Activated CD4-positive, alpha-beta T cell treated with anti-CD3 and anti-CD28 coated beads for 36 hours (primary cell): ENCODE results near the gene OR14A2. TPM values are rescaled to one million over a fixed set of nuclear protein-coding genes. Genes with fewer than 3 reads are reported as not detected.
"Not testable (repeated sequence)": the region's sequence is repeated elsewhere in the genome, so short reads cannot be mapped to it uniquely, and the experiment has no call there.

Experiments
- ATAC-seq: fragments of 200-7000 bp; cut with Tn5 transposase; one replicate; pipeline ENCODE4 v1.10.0; 2021; ENCODE audit warnings: mild to moderate bottlenecking, moderate library complexity
- CTCF ChIA-PET: fragments of 350-600 bp; sonication (Branson Sonifier 250); formaldehyde crosslinking; loops from one replicate; lab custom pipeline; 2021; ENCODE audit warnings: antibody characterized with exemption; lab: Charles Lee
- POLR2A ChIA-PET: fragments of 350-600 bp; sonication (Branson Sonifier 250); formaldehyde crosslinking; loops from one replicate; lab custom pipeline; 2021; ENCODE audit warnings: antibody characterized with exemption, inconsistent platforms; lab: Charles Lee
- DNase-seq: peaks from one replicate; pipeline ENCODE4 v3.0.0-alpha.2; 2020
- H3K27ac Mint-ChIP-seq: one replicate; pipeline ENCODE4 v1.8.0; 2021; ENCODE audit warnings: mixed read lengths
- H3K27me3 Mint-ChIP-seq: one replicate; pipeline ENCODE4 v1.8.0; 2021; ENCODE audit warnings: mixed read lengths
- H3K36me3 Mint-ChIP-seq: one replicate; pipeline ENCODE4 v1.8.0; 2021; ENCODE audit warnings: low read depth, mixed read lengths
- H3K4me1 Mint-ChIP-seq: one replicate; pipeline ENCODE4 v1.8.0; 2021; ENCODE audit warnings: mixed read lengths
- H3K4me3 Mint-ChIP-seq: one replicate; pipeline ENCODE4 v1.8.0; 2021; ENCODE audit warnings: mild to moderate bottlenecking, moderate library complexity, mixed read lengths
- H3K9me3 Mint-ChIP-seq: one replicate; pipeline ENCODE4 v1.8.0; 2021; ENCODE audit warnings: low read depth, mixed read lengths
- intact Hi-C, 2 experiments: fragments of 100-400 bp; cut with DNase I in 1 of 2; cut with micrococcal nuclease in 1 of 2; formaldehyde crosslinking; loops; one replicate each; pipeline versions ENCODE4 v1.14.2 to v1.15.1; 2022 to 2024; cut with DNase I, micrococcal nuclease
- total RNA-seq, 2 experiments: library from RNA; stranded (reverse); gene quantifications; one replicate each; pipeline ENCODE4 v1.2.3, GENCODE V29; 2021

OR14A2 gene
- total RNA-seq = not detected

- Mint-ChIP-seq H3K36me3 (no peaks in the 10 kb centered on the region), H3K27me3 (peaks cover 2% of the 10 kb centered on the region), H3K4me3 (no peak within 1 kb of the TSS), H3K4me1 (no peaks in the 10 kb centered on the region), H3K9me3 (peaks cover 11% of the 10 kb centered on the region), H3K27ac (no peak within 1 kb of the TSS)
- intact Hi-C loops = no loop called here
- ChIA-PET POLR2A (no interaction called here), CTCF (no interaction called here)
- no peak for ATAC-seq
- no peak for DNase-seq
Observed at GRCh38 chr1:247748041-247748440, at the start of gene OR14A2. Gene OR14A2, minus strand, starts transcription at chr1:247748141.

- ATAC-seq = no peak
- no peak for DNase-seq
- H3K4me1 Mint-ChIP-seq = no peaks in the 10 kb centered on the region
- ChIA-PET CTCF (no interaction called here), POLR2A (no interaction called here)
- H3K27me3 Mint-ChIP-seq = peaks cover 6% of the 10 kb centered on the region
- peaks cover 4% of the 10 kb centered on the region for H3K9me3 Mint-ChIP-seq
- intact Hi-C loops = no loop called here
- no peaks in the 10 kb centered on the region for H3K36me3 Mint-ChIP-seq
- H3K4me3 Mint-ChIP-seq = no peak overlapping the region
- H3K27ac Mint-ChIP-seq = no peak overlapping the region
Observed at GRCh38 chr1:247797518-247797917, 49.6 kb upstream of the OR14A2 start.

GRCh38 chr1:247769603-247770002 lies 21.7 kb upstream of the OR14A2 start:
- DNase-seq (no peak), ATAC-seq (no peak)
- H3K4me3 Mint-ChIP-seq = no peak overlapping the region
- intact Hi-C loops = no loop called here
- POLR2A ChIA-PET = no interaction called here
- CTCF ChIA-PET = no interaction called here
- H3K27ac Mint-ChIP-seq = no peak overlapping the region
- H3K4me1 Mint-ChIP-seq = no peaks in the 10 kb centered on the region
- no peaks in the 10 kb centered on the region for H3K36me3 Mint-ChIP-seq
- no peaks in the 10 kb centered on the region for H3K27me3 Mint-ChIP-seq
- peaks cover 2% of the 10 kb centered on the region for H3K9me3 Mint-ChIP-seq

- Mint-ChIP-seq H3K36me3 (no peaks in the 10 kb centered on the region), H3K4me3 (no peak within 1 kb of the TSS), H3K4me1 (no peaks in the 10 kb centered on the region), H3K27ac (no peak within 1 kb of the TSS), H3K27me3 (no peaks in the 10 kb centered on the region), H3K9me3 (peaks cover 2% of the 10 kb centered on the region)
- intact Hi-C loops = no loop called here
- ATAC-seq (no peak), DNase-seq (no peak)
- ChIA-PET CTCF (no interaction called here), POLR2A (no interaction called here)
Observed at GRCh38 chr1:247760456-247760855, 12.5 kb upstream of the OR14A2 start, which contains the start of gene OR1C1. Gene OR1C1, minus strand, starts transcription at chr1:247760556. Its CDS starts 2,150 bp downstream, at chr1:247758406.

- POLR2A ChIA-PET, H3K27ac Mint-ChIP-seq, ATAC-seq: not testable (repeated sequence)
Observed at GRCh38 chr1:247754311-247754710, 6.4 kb upstream of the OR14A2 start.

GRCh38 chr1:247749870-247750269 lies 1.9 kb upstream of the OR14A2 start:
- ATAC-seq (no peak), DNase-seq (no peak)
- intact Hi-C loops = no loop called here
- no peak overlapping the region for H3K27ac Mint-ChIP-seq
- H3K36me3 Mint-ChIP-seq = no peaks in the 10 kb centered on the region
- no peaks in the 10 kb centered on the region for H3K27me3 Mint-ChIP-seq
- ChIA-PET CTCF (no interaction called here), POLR2A (no interaction called here)
- no peak overlapping the region for H3K4me3 Mint-ChIP-seq
- H3K4me1 Mint-ChIP-seq = no peaks in the 10 kb centered on the region
- H3K9me3 Mint-ChIP-seq = peaks cover 11% of the 10 kb centered on the region

More at GRCh38 chr1:247754311-247754710, 6.4 kb upstream of the OR14A2 start:
- DNase-seq, H3K4me3 Mint-ChIP-seq, CTCF ChIA-PET, H3K27me3 Mint-ChIP-seq, H3K9me3 Mint-ChIP-seq, H3K36me3 Mint-ChIP-seq, H3K4me1 Mint-ChIP-seq, intact Hi-C loops: not testable (repeated sequence)

- Mint-ChIP-seq H3K27me3 (peaks cover 2% of the 10 kb centered on the region), H3K27ac (no peak overlapping the region), H3K36me3 (no peaks in the 10 kb centered on the region), H3K9me3 (peaks cover 11% of the 10 kb centered on the region), H3K4me3 (no peak overlapping the region), H3K4me1 (no peaks in the 10 kb centered on the region)
- ATAC-seq (no peak), DNase-seq (no peak)
- ChIA-PET POLR2A (no interaction called here), CTCF (no interaction called here)
- intact Hi-C loops = no loop called here
Observed at GRCh38 chr1:247747616-247748015, 325 bp downstream of the OR14A2 start.

GRCh38 chr1:247746391-247746935 lies 1.5 kb downstream of the OR14A2 start:
- POLR2A ChIA-PET = no interaction called here
- H3K27me3 Mint-ChIP-seq = peaks cover 2% of the 10 kb centered on the region
- ATAC-seq (no peak), DNase-seq (no peak)
- H3K4me1 Mint-ChIP-seq = no peaks in the 10 kb centered on the region
- H3K4me3 Mint-ChIP-seq = no peak overlapping the region
- peaks cover 11% of the 10 kb centered on the region for H3K9me3 Mint-ChIP-seq
- H3K27ac Mint-ChIP-seq = no peak overlapping the region
- CTCF ChIA-PET = no interaction called here
- no peaks in the 10 kb centered on the region for H3K36me3 Mint-ChIP-seq
- intact Hi-C loops = no loop called here

- CTCF ChIA-PET, H3K4me3 Mint-ChIP-seq, H3K9me3 Mint-ChIP-seq, intact Hi-C loops, H3K36me3 Mint-ChIP-seq, H3K27ac Mint-ChIP-seq, POLR2A ChIA-PET, H3K27me3 Mint-ChIP-seq, ATAC-seq, DNase-seq, H3K4me1 Mint-ChIP-seq: not testable (repeated sequence)
Observed at GRCh38 chr1:247742215-247742760, 5.7 kb downstream of the OR14A2 start.

GRCh38 chr1:247741756-247742155 lies 6.2 kb downstream of the OR14A2 start:
- CTCF ChIA-PET = no interaction called here
- Mint-ChIP-seq H3K27ac (no peak overlapping the region), H3K4me3 (no peak overlapping the region), H3K4me1 (no peaks in the 10 kb centered on the region), H3K36me3 (no peaks in the 10 kb centered on the region), H3K9me3 (no peaks in the 10 kb centered on the region), H3K27me3 (peaks cover 4% of the 10 kb centered on the region)
- no peak for ATAC-seq
- no peak for DNase-seq
- intact Hi-C loops = no loop called here
- POLR2A ChIA-PET = no interaction called here

- no peaks in the 10 kb centered on the region for H3K36me3 Mint-ChIP-seq
Observed at GRCh38 chr1:247740721-247741120, 7.2 kb downstream of the OR14A2 start.

GRCh38 chr1:247738315-247738714 lies 9.6 kb downstream of the OR14A2 start, which contains the start of gene OR14K1:
Gene OR14K1, plus strand, starts transcription at chr1:247738615. Its CDS starts 0 bp downstream, at chr1:247738615.
- Mint-ChIP-seq H3K27ac (no peak within 1 kb of the TSS), H3K27me3 (peaks cover 4% of the 10 kb centered on the region), H3K4me3 (no peak within 1 kb of the TSS), H3K9me3 (no peaks in the 10 kb centered on the region), H3K4me1 (no peaks in the 10 kb centered on the region), H3K36me3 (no peaks in the 10 kb centered on the region)
- CTCF ChIA-PET = no interaction called here
- ATAC-seq (no peak), DNase-seq (no peak)
- POLR2A ChIA-PET = no interaction called here
- intact Hi-C loops = no loop called here

More at GRCh38 chr1:247740721-247741120, 7.2 kb downstream of the OR14A2 start:
- Mint-ChIP-seq H3K4me1 (no peaks in the 10 kb centered on the region), H3K4me3 (no peak overlapping the region), H3K27me3 (peaks cover 4% of the 10 kb centered on the region), H3K27ac (no peak overlapping the region), H3K9me3 (no peaks in the 10 kb centered on the region)
- ChIA-PET POLR2A (no interaction called here), CTCF (no interaction called here)
- intact Hi-C loops = no loop called here
- DNase-seq (no peak), ATAC-seq (no peak)
